ENCODE data around the gene SMAD3.
"Not testable (repeated sequence)": the region's sequence is repeated elsewhere in the genome, so short reads cannot be mapped to it uniquely, and the experiment has no call there.

The SMAD3 gene

DNA sequence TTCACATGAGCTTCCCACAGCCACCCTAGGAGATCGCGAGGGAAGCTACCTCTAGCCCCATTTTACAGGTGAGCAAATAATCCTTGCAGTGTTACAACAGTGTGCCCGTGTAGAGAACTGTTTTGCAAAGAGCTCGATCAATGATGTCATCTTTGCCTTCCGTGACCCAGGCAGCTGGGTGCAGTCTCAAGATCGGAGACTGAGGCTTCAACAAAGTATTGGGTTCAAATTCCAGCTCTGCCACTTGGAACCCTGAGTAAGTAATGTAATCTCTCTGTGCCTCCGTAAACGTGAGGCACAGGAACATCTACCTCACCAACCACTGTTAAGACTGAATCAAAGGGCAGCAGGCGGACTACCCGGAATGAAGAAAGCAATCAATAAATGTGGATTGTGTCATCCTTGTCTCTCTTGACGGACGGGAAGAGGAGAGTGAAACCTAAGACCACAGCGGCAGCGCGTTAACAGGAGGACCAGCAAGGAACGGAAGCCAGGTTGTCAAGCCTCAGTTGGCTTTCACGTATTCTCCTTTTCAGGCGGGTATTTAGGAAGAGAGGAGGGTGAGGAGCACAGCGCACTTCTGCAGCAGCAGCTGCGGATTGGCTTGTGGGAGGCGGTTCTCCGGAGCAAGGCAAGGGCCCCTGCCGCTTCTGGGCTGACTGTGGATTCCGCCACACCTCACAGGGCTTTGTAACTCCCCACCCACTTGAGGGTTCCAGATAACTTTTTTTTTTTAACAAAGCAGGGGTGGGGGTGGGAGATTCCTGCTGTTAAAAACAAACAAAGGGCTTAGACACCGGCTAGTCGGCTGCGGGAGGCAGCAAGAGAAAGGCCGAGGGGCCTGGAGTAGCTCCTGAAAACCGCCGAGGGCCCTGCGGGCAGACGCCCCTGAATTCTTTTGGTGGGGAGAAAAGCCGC is 1.5 kb upstream of the SMAD3 start:
- DNase-seq, result peak; percentile 53

DNA sequence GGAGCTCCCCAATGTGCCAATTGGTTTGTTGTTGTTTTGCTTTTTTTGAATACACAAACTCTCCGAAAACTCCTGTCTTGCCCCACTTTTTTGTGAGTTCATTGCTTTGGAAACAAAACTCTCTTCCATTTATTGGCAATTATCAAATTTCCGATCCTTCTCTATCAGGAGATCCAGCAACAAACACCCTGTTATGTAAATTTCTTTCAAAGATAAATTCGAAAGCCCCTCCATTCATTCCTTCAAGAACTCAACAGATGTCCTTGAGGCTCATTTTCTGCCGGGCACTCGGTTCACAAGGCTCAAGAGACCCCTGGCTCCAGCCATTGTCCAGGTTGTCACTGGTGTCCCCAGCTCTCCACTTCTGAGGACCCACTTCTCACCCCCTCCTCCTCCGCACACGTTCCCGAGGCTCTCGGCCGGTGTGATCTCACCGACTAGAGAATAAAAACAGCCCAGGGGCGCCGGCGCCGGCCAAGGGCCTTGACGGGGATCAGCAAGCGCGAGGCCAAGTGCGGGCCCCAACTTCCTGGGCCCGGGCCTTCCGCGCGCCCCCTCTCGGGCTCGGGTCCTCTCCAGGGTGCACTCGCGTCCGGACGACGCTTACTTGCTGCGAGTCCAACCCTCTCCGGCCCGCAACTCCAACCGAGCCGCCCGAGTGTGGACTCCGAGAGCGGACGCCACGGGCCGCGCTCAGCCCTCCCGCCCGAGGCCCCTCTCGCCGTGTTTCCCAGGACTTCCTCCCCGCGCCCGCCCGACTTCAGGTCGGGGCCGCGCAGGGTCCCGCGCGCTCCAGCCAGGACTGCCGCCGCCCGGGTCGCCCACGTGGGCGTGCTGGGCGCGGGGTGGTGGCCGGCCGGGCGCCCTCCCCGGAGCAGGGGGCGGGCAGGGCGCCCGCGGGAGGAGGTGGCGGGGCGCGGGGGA is 533 bp upstream of the SMAD3 start:
- no peak for DNase-seq

DNA sequence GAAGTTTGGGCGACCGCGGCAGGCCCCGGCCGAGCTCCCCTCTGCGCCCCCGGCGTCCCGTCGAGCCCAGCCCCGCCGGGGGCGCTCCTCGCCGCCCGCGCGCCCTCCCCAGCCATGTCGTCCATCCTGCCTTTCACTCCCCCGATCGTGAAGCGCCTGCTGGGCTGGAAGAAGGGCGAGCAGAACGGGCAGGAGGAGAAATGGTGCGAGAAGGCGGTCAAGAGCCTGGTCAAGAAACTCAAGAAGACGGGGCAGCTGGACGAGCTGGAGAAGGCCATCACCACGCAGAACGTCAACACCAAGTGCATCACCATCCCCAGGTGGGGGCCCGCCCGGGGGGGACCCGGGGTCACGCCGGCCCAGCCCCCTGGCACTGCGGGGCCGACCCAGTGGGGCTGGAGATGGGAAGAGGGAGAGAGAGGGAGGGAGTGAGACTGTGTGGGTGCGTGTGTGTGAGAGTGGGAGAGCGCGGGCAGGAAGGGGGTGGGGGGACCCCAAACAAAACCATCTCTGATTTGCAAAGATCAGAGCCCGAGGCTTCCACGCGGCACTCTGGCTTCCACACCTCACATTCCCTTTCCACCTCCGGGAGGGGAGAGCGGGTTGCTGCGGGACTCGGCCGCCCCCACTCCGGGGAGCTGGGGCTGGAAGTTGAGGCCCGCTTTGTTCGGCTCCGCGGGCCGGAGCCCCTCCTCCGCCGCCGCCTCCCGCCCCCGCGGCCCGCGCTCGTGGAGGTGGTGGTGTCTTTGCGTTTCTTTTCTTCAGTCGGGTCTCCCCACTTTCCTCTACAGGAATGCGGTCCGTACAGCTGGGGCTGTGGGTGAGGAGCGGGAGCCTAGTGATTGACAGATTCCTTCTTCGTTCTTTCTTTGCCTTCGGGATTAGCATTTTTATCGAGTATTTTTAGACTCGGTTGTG is 898 bp downstream of the SMAD3 start:
- DNase-seq, result no peak

DNA sequence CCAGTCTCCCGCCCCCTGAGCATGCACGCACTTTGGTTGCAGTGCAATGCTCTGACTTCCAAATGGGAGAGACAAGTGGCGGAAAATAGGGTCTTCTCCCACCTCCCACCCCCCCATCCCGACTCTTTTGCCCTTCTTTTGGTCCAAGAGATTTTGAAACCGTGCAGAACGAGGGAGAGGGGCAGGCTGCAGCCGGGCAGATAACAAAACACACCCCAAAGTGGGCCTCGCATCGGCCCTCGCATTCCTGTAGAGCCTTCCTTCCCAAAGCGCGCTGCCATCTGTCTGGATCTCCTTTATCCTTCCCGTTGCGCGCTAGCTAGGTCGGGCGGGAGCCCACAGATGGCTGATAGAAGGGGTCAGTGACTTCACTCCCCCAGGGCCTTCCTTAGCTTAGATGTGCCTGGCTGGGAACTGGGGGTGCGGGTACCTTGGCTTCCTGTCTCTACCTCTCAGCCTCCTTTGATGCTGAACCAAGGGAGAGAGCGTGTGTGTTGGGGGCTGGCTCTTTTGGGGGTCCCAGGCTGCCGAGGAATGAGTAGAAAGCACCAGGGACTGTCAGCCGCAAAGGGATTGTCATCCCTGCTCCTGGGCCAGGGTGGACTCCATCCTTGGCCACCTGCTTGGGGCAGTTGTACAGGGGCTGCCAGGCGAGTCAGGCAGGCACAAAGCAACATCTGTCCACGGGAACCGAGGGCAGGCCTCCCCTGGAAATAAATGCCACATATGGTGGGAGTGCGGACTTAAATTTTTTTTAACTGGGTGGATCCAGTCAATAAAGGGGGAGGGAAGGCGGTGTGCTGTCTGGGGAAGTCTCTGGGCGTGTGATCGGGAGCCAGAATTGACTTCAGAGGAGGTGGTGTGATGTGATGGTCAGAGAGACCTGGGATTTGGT is 1.8 kb downstream of the SMAD3 start:
- no peak for DNase-seq

DNA sequence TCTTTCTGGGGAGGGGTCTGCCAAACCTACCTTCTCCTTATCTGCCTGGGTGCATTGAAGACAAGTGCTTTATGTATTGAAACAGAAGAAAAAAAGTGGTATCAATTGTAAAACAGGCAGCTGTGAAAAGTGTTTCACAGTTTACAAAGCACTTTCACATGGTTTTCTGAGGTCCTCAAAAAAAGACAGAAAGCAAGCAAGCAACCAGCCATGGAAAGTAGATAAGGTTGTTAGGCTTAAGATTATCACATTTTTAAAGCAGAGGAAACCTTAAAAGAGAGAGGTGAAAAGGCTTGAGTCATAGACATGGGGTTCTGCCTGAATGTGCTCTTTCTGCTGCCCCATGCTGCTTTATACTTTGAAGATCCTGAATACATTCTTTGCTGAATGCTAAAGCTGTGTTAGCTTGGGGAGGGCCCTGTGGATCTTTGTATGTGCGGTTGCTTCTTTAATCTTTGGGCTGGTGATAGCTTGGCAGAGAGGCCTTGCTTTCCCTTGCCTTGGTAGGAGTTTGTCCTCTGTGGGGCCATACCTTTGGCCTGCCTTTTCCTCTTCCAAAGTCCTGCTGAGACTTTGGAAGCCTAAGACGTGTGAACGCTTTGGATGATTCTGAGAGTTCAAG is 2.6 kb downstream of the SMAD3 start:
- no peak for DNase-seq

DNA sequence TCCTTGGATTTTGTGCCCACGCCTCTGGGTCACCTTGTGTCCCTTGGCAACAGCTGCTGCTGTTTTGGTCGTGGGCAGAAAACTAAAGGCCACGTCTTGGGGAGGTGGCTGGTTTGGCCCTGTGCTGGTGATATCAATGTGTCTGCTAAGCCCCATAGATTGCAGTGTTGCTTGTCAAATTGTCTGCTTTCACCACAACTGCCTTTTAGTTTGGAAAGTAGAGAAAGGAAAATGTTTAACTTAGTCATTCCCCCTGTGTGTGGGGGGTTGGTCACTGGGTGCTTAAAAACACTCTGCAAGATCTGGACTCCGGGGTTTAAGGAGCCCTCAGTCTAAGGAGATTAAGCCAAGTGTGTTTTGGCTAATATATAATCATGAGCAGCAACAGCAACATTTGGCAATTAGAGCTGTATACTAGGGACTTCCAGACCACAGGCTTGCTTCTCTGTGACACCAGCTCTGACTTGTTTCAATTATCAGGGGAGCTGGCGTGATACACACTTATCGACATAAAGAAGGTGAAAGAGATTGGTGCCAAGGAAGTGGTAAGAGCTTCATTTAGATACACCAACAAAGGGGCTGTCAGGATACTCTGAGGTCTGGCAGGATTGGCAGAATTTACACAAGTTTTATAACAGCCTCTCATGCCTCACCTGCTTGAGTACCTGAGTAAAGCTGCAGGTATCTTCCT is 3.5 kb downstream of the SMAD3 start:
- no peak for DNase-seq

DNA sequence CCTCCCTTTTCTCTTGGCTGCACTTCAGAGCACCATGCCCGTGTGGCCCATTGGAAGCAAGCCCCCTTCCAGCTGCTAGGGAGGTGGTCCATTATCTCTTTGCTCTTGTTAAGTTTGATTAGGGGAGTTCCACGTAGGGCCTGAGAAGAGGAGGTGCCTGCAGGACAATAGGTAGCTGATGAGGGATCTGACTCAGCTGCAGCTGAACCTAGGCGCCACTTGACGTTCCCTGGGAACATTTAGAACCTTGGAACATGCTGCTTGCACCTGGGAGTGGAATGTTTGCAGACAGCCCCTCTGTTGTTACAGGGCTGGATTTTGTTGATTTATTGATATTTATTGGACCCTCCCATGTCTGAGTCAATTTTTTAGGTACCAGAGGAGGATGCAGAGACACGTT is 4.7 kb downstream of the SMAD3 start:
- no peak for DNase-seq

- no peak for DNase-seq
Observed at GRCh38 chr15:67070892-67071664, 5.7 kb downstream of the SMAD3 start.

DNA sequence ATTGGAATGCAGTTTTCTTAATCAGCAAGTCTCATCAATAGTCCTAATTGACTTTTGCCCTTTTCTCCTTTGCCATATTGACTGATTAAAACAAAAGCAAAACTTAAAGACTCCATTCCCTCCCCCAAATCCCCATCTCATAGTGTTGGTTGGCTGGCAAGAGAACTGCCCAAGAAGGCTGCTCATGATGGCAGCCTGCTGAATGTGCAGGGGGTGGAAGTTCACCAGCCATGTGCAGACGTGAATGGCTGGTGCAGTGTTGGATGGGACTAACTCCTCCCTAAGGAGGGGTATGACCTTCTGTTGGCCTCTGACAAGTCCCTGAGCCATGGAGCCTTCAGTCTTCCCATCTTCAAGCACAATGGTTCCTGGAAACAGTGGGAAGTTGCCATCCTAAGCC is 7.0 kb downstream of the SMAD3 start:
- DNase-seq, result no peak

DNA sequence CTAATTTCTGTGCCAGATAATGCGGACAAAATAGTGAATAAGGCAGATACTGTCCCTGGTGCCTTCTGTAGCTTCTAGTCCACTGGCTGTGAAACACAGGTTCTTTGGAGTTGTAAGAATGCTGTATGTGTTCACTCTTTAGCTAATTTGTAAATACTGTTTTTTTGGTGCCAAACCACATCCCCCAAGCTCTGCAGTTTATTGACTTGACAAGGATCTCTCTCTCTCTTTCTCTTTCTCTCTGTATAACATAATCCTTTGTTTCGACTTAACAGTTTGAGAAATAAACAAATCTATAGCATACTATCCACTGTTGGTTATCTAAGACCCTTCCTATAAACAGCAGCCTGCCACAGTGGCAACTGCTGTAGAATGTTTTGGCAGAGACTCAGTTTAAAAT is 7.6 kb downstream of the SMAD3 start:
- DNase-seq, result no peak

DNA sequence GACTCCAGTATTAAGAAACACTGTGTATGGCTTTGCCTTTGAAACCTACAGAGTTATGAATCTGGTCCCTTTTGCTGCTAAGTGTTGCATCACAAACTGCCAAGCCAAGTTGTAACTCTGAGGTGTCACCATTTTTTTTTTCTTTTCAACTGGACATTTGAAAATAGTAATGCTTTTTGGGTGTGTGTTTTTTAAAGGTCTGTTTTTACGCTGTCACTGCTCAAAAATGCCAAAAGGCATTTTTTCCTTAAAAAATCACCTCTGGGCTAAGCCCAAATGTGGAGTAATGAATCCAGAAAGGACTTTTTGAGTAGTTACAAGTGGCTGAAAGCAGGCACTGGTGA is 9.5 kb downstream of the SMAD3 start:
- peak; percentile 56 for DNase-seq

DNA sequence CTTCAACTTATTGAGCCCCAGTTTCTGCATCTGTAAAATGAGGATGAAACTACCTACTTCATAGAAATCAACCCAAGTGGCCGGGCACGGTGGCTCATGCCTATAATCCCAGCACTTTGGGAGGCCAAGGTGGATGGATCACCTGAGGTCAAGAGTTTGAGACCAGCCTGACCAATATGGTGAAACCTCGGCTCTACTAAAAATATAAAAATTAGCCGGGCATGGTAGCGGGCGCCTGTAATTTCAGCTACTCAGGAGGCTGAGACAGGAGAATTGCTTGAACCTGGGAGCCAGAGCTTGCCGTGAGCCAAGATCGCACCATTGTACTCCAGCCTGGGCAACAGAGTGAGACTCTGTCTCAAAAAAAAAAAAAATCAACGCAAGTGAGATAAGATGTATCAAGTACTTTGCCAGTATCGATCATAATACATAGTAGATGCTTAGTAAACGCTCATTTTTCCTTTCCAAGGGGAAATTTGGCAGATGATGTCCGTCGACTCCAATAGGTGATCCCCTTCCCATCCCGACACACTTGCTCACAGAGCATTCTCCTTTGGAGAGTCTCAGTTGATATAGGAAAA is 10.2 kb downstream of the SMAD3 start:
- DNase-seq, result not testable (repeated sequence)

DNA sequence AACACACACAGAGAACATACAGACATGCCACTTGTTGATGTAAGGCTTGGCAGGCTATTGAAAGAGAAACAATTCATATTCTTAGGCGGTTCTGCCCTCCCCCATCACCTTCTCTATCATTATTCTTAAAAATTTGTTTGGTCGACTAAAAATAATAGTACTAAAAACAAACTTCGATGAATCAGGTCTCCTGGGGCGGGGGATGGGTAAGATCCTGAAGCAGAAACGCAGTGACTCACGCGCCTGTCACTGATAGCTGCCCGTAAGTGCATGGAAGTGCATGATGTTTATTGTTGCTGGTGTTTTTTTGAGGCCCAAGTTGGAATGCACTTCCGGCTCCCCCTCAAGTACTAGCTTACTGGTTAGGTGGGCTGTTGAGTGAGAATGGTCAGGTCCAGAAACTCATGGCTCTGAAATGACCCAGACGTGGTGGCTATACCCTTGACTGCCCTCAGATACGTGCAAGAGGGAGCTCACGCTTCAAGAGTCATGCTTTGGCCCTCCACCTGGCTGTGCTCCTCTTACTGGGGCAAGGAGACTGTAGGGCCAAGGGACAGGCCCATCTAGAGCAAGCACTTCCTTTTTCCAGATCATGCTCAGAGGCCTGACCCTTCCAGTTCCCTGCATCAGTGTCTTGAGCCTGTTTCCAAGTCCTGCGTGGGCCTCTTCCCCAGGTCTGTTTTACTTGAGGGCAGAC is 10.9 kb downstream of the SMAD3 start:
- DNase-seq, result peak; percentile 47

DNA sequence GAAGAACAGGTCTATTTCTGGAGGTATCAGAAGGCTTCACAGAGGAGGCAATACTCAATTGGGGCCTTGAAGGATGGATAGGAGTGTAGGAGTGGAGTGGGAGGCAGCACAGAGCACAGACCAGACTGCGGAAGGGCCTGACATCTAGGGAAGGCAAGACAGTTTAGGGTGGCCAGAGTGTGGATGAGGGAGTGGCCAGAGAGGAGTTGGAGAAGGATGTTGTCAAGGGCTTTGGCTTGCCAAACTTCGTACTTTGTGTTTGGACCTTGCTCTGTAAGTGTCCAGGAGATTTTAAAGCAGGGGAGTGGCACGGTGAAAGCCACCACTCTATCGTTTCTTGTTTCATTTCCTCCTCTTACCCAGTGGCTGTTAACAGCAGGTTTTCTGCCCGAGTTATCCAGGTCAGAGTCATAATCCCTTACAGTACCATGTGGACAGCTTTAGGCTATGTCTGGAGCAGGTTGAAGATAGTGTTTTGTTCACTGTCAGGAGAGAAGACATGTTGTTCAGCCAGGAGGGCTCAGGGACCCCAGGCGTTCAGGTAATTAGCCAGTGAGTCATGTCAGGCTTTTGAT is 12.3 kb downstream of the SMAD3 start:
- DNase-seq, result no peak

GRCh38 chr15:67079361-67079760 is 14.0 kb downstream of the SMAD3 start:
- no peak for DNase-seq

- no peak for DNase-seq
Observed at GRCh38 chr15:67080118-67080899, 14.9 kb downstream of the SMAD3 start.

- peak; percentile 97 for DNase-seq
Observed at GRCh38 chr15:67080900-67081431, 15.6 kb downstream of the SMAD3 start.

Measured in inflammatory macrophage treated with lipopolysaccharide for 4 hours (primary cell).